Mucosa of rectum (tissue), 2 donors: ENCODE measurements around the gene GPR146.

Source experiments
- H3K27ac ChIP-seq, 2 donors: one replicate each; pipeline ENCODE4 v1.7.0; 2013; ENCODE audit warnings: inconsistent platforms in 2 of 2, low read depth in 2 of 2, low read length in 2 of 2
- H3K27me3 ChIP-seq, 2 donors: one replicate each; pipeline ENCODE4 v1.7.0; 2013; ENCODE audit warnings: low read length in 2 of 2; ENCODE audit not compliant: control insufficient read depth in 2 of 2, insufficient read depth in 2 of 2
- H3K36me3 ChIP-seq, 2 donors: one replicate each; pipeline ENCODE4 v1.7.0; 2013; ENCODE audit warnings: low read length in 2 of 2; ENCODE audit not compliant: control insufficient read depth in 2 of 2, insufficient read depth in 2 of 2
- H3K4me1 ChIP-seq, 2 donors: one replicate each; pipeline ENCODE4 v1.7.0; 2013; ENCODE audit warnings: low read length in 2 of 2, mild to moderate bottlenecking in 1 of 2; ENCODE audit not compliant: control insufficient read depth in 2 of 2, insufficient read depth in 2 of 2
- H3K4me3 ChIP-seq, 2 donors: one replicate each; pipeline ENCODE4 v1.7.0; 2013; ENCODE audit warnings: low read length in 2 of 2
- H3K9ac ChIP-seq, 2 donors: one replicate each; pipeline ENCODE4 v1.7.0; 2013; ENCODE audit warnings: low read length in 2 of 2, low read depth in 1 of 2, mild to moderate bottlenecking in 1 of 2
- H3K9me3 ChIP-seq, 2 donors: one replicate each; pipeline ENCODE4 v1.7.0; 2013; ENCODE audit warnings: low read length in 2 of 2; ENCODE audit not compliant: control insufficient read depth in 2 of 2
- donor health status: healthy.
- donor health status: Normal muscosa, but diverticular disease.

The GPR146 gene

GRCh38 chr7:1078985-1079384 is 34.6 kb downstream of the GPR146 start:
- peak overlapping the region in 1 of 2 donors; percentile 58 for H3K27ac ChIP-seq
- H3K36me3 ChIP-seq = no peaks in the 10 kb centered on the region
- peaks cover 5 to 14% of the 10 kb centered on the region in 2 donors for H3K4me1 ChIP-seq
- H3K27me3 ChIP-seq = no peaks in the 10 kb centered on the region
- no peak overlapping the region for H3K4me3 ChIP-seq
- H3K9me3 ChIP-seq = no peaks in the 10 kb centered on the region
- no peak overlapping the region for H3K9ac ChIP-seq

GRCh38 chr7:1079546-1079945 is 35.2 kb downstream of the GPR146 start:
- Histone ChIP-seq H3K9ac (no peak overlapping the region), H3K4me3 (no peak overlapping the region), H3K36me3 (no peaks in the 10 kb centered on the region), H3K4me1 (peaks cover 6 to 18% of the 10 kb centered on the region in 2 donors), H3K9me3 (no peaks in the 10 kb centered on the region), H3K27ac (no peak overlapping the region), H3K27me3 (no peaks in the 10 kb centered on the region)

- no peaks in the 10 kb centered on the region for H3K27me3 ChIP-seq
- no peak overlapping the region for H3K27ac ChIP-seq
- peaks cover 6 to 18% of the 10 kb centered on the region in 2 donors for H3K4me1 ChIP-seq
- H3K9ac ChIP-seq = no peak overlapping the region
- no peaks in the 10 kb centered on the region for H3K9me3 ChIP-seq
- H3K4me3 ChIP-seq = no peak overlapping the region
- H3K36me3 ChIP-seq = no peaks in the 10 kb centered on the region
Measured at GRCh38 chr7:1080252-1080920, 36.0 kb downstream of the GPR146 start.

- no peak overlapping the region for H3K9ac ChIP-seq
- no peaks in the 10 kb centered on the region for H3K9me3 ChIP-seq
- no peaks in the 10 kb centered on the region for H3K27me3 ChIP-seq
- H3K4me3 ChIP-seq = no peak overlapping the region
- H3K27ac ChIP-seq = no peak overlapping the region
- H3K4me1 ChIP-seq = peaks cover 6 to 18% of the 10 kb centered on the region in 2 donors
- no peaks in the 10 kb centered on the region for H3K36me3 ChIP-seq
Measured at GRCh38 chr7:1080921-1081255, 36.5 kb downstream of the GPR146 start.

- Histone ChIP-seq H3K4me1 (peaks cover 6 to 18% of the 10 kb centered on the region in 2 donors), H3K27me3 (no peaks in the 10 kb centered on the region), H3K27ac (no peak overlapping the region), H3K9ac (no peak overlapping the region), H3K9me3 (no peaks in the 10 kb centered on the region), H3K4me3 (no peak overlapping the region), H3K36me3 (no peaks in the 10 kb centered on the region)
Measured at GRCh38 chr7:1081336-1081735, 37.0 kb downstream of the GPR146 start.

GRCh38 chr7:1081931-1082401 is 37.6 kb downstream of the GPR146 start:
- Histone ChIP-seq H3K4me3 (no peak overlapping the region), H3K27ac (no peak overlapping the region), H3K9me3 (no peaks in the 10 kb centered on the region), H3K9ac (no peak overlapping the region), H3K27me3 (no peaks in the 10 kb centered on the region), H3K36me3 (no peaks in the 10 kb centered on the region), H3K4me1 (peaks cover 9 to 23% of the 10 kb centered on the region in 2 donors)

GRCh38 chr7:1083729-1084657 is 39.6 kb downstream of the GPR146 start:
- Histone ChIP-seq H3K9ac (no peak overlapping the region), H3K4me3 (no peak overlapping the region), H3K27me3 (no peaks in the 10 kb centered on the region), H3K4me1 (peaks cover 24 to 28% of the 10 kb centered on the region in 2 donors), H3K36me3 (no peaks in the 10 kb centered on the region), H3K27ac (peak overlapping the region in 1 of 2 donors; percentile 13), H3K9me3 (no peaks in the 10 kb centered on the region)

- no peak overlapping the region for H3K27ac ChIP-seq
- H3K4me1 ChIP-seq = peaks cover 24 to 26% of the 10 kb centered on the region in 2 donors
- H3K4me3 ChIP-seq = no peak overlapping the region
- H3K9ac ChIP-seq = no peak overlapping the region
- no peaks in the 10 kb centered on the region for H3K36me3 ChIP-seq
- H3K9me3 ChIP-seq = no peaks in the 10 kb centered on the region
- H3K27me3 ChIP-seq = no peaks in the 10 kb centered on the region
Measured at GRCh38 chr7:1085266-1085665, 40.9 kb downstream of the GPR146 start.

GRCh38 chr7:1085910-1086421 is 41.6 kb downstream of the GPR146 start:
- no peaks in the 10 kb centered on the region for H3K27me3 ChIP-seq
- no peak overlapping the region for H3K4me3 ChIP-seq
- H3K4me1 ChIP-seq = peaks cover 24 to 26% of the 10 kb centered on the region in 2 donors
- H3K9me3 ChIP-seq = no peaks in the 10 kb centered on the region
- H3K9ac ChIP-seq = no peak overlapping the region
- H3K36me3 ChIP-seq = no peaks in the 10 kb centered on the region
- no peak overlapping the region for H3K27ac ChIP-seq
